Measurements from ENCODE around the gene MICAL3.

DNA sequence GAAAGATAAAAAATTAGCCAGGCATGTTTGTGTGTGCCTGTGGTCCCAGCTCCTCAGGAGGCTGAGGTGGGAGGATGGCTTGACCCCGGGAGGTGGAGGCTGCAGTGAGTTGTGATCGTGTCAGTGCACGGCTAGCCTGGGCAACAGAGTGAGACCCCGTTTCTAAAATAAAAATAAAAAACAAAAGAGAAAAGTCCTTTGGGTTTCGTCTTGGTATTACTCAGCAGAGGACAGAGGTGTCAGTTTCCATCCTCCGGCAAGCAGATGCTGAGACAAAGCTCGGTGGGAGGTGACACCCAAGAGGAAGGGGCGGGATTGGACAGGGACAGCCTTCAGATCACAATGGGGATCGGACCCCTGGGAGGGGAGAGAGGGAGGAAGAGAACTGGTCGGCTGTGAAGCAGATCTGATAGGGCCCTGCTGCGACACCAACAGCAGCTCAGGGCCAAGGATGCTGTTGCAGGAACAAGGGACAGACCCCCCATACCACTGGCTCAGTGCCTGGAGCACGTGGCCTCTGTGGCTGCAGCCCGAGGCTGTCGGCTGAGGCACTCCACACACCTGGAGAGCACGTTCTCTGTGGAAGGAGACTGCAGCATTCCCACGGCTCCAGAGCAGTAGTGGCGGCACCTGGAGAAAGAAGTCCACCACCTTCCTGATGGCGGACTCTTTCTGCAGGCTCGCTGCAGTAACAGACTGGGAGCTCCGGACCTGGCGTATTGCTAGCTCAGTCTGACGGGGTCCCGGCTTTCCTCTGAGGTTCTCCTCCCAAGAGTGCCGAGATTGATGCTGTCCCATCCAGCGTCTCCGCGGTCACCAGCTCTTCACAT, 244.9 kb downstream of the MICAL3 start:
- no peak for TF ChIP-seq EZH2 (IDR thresholded peaks at IDR 0.05; ENCODE audit: insufficient read depth, poor library complexity, severe bottlenecking)
- no peak for TF ChIP-seq EZH2phosphoT487 (IDR thresholded peaks at IDR 0.05; ENCODE audit: insufficient read depth, low read depth)

Data from GM23248 (cell line).